DND-41 (cell line): ENCODE results near the gene TTN.

Experiments
- ATAC-seq: fragments of 200-7000 bp; cut with Tn5 transposase; 3 replicates; pipeline ENCODE4 v1.9.1; 2021; ENCODE audit warnings: low read depth; ENCODE audit not compliant: insufficient read depth
- DNase-seq: peaks from one replicate; pipeline ENCODE4 v3.0.0-alpha.2; 2020
- H2AFZ ChIP-seq: 2 replicates; pipeline ENCODE4 v1.6.0; 2012; ENCODE audit warnings: low read depth, low read length
- H3K27ac ChIP-seq: 2 replicates; pipeline ENCODE4 v1.5.1; 2012; ENCODE audit warnings: low read length, inconsistent platforms
- H3K27me3 ChIP-seq: fragments of 200-600 bp; sonication (generic); 2 replicates; pipeline ENCODE4 v1.6.0; 2012; ENCODE audit warnings: low read length, mild to moderate bottlenecking, inconsistent platforms; ENCODE audit not compliant: insufficient read depth, poor library complexity
- H3K36me3 ChIP-seq: 2 replicates; pipeline ENCODE4 v1.5.1; 2012; ENCODE audit warnings: low read length, inconsistent platforms; ENCODE audit not compliant: insufficient read depth
- H3K4me1 ChIP-seq: 2 replicates; pipeline ENCODE4 v1.5.1; 2012; ENCODE audit warnings: mild to moderate bottlenecking, low read length; ENCODE audit not compliant: insufficient read depth
- H3K4me2 ChIP-seq: 2 replicates; pipeline ENCODE4 v1.6.0; 2012; ENCODE audit warnings: mild to moderate bottlenecking, moderate library complexity, low read length, inconsistent platforms; ENCODE audit not compliant: insufficient read depth
- H3K4me3 ChIP-seq, 2 experiments: fragments of 200-600 bp in 1 of 2; shearing (Covaris generic) in 1 of 2; 2 replicates each; pipeline ENCODE4 v1.5.1; 2012 to 2016; ENCODE audit warnings: inconsistent platforms in 2 of 2, low read length in 2 of 2, mild to moderate bottlenecking in 2 of 2, low read depth in 1 of 2, moderate library complexity in 1 of 2
- H3K79me2 ChIP-seq: 2 replicates; pipeline ENCODE4 v1.6.0; 2012; ENCODE audit warnings: low read length, inconsistent platforms; ENCODE audit not compliant: insufficient read depth
- H3K9ac ChIP-seq: 2 replicates; pipeline ENCODE4 v1.6.0; 2012; ENCODE audit warnings: low read depth, mild to moderate bottlenecking, inconsistent platforms, low read length, moderate library complexity
- H3K9me3 ChIP-seq: 2 replicates; pipeline ENCODE4 v1.5.1; 2012; ENCODE audit warnings: low read length, moderate library complexity, mild to moderate bottlenecking, inconsistent platforms; ENCODE audit not compliant: insufficient read depth, severe bottlenecking
- H4K20me1 ChIP-seq: 2 replicates; pipeline ENCODE4 v1.6.0; 2012; ENCODE audit warnings: low read length; ENCODE audit not compliant: insufficient read depth
- EZH2 ChIP-seq: IDR thresholded peaks from 3 replicates; pipeline ENCODE4 v1.6.1; 2012; ENCODE audit warnings: borderline replicate concordance, low read depth, mild to moderate bottlenecking, moderate library complexity, low read length, inconsistent platforms; ENCODE audit not compliant: severe bottlenecking
- TF ChIP-seq, protein P1 (sequence below): IDR thresholded peaks from 2 replicates; pipeline ENCODE4 v1.5.1; 2012; ENCODE audit warnings: borderline replicate concordance, low read length, moderate library complexity, mild to moderate bottlenecking; ENCODE audit not compliant: poor library complexity, severe bottlenecking; ENCODE audit errors: extremely low read depth

The TTN gene

DNA sequence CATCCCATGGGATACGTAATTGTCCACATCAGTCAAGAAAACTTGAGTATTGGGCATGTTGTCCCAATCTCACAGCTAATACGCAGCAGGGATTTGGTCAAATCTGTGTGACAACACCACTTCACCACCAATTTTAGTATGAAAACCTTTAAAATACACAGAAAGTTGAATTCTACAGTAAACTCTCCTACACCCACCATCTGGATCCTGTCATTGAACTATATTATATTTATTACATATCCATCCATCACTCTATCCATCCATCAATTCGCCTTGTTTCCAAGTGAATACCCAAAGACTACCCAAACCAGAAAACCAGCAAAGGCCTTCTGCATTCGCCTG is 328.0 kb downstream of the TTN start:
- H3K4me1 ChIP-seq, result peaks cover 64% of the 10 kb centered on the region
- H3K36me3 ChIP-seq, result no peaks in the 10 kb centered on the region
- peaks cover 6% of the 10 kb centered on the region; the same call in 1 of the 2 replicates for H4K20me1 ChIP-seq
- no peak for DNase-seq
- H3K27me3 ChIP-seq, result no peaks in the 10 kb centered on the region
- no peaks in the 10 kb centered on the region for H3K9me3 ChIP-seq
- H3K9ac ChIP-seq, result peak overlapping the region; percentile 78
- H3K27ac ChIP-seq, result peak overlapping the region; percentile 95
- ATAC-seq, result no peak
- H3K4me3 ChIP-seq, result peak overlapping the region; percentile 88 to 90; a peak in 3 of 4 replicates
- peak overlapping the region; percentile 96 for H2AFZ ChIP-seq
- TF ChIP-seq EZH2, result no peak
- TF ChIP-seq, protein P1, sequence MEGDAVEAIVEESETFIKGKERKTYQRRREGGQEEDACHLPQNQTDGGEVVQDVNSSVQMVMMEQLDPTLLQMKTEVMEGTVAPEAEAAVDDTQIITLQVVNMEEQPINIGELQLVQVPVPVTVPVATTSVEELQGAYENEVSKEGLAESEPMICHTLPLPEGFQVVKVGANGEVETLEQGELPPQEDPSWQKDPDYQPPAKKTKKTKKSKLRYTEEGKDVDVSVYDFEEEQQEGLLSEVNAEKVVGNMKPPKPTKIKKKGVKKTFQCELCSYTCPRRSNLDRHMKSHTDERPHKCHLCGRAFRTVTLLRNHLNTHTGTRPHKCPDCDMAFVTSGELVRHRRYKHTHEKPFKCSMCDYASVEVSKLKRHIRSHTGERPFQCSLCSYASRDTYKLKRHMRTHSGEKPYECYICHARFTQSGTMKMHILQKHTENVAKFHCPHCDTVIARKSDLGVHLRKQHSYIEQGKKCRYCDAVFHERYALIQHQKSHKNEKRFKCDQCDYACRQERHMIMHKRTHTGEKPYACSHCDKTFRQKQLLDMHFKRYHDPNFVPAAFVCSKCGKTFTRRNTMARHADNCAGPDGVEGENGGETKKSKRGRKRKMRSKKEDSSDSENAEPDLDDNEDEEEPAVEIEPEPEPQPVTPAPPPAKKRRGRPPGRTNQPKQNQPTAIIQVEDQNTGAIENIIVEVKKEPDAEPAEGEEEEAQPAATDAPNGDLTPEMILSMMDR, result no peak
- H3K4me2 ChIP-seq, result peak overlapping the region; percentile 69
- peaks cover 66% of the 10 kb centered on the region for H3K79me2 ChIP-seq

DNA sequence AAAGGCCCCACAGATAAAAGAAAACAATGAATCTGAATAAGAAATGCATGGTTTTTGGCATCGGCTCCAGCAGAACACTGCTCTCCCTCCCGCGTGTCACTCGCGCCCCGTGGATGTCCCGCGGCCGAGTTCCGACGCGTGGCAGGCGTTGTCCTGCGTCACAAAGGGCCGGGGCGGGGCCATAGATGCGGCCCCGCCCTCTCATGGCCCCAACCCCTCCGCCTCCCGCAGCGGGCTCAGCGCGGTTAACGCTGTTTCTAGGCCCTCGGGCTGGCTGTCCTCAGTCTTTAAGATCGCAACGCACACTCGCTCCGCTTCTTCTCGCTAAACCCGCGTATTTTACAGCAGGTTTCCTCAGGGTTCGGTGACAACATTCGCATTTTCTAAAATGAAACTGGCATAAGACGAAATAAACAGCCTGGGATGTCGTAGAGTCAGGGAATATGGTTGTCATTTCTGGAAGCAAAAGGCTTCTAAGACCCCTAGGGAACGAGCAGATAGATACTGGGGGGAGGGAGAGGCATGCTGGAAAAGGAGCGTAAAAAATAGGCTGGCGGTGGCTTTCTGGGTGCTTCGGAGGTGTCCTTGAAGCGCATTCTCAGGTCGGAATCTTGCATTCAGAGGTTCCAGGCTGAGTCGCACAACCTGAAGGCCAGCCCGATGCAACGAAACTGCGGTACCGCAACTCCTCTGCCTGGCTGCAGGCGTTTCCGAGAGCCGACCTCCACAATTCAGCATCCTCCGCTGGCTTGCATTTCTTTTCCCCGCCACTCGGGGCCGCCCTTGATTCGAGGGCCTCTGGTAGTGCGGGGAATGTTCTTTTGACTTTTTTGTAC is 328.6 kb downstream of the TTN start, which contains the start of gene FKBP7:
TSS of gene FKBP7 (minus strand) at position 162 of the 836 bp plus-strand sequence. CDS start at position 61, 101 bp downstream.
- DNase-seq, result peak; percentile 84
- peak within 1 kb of the TSS; percentile 96 for H2AFZ ChIP-seq
- H4K20me1 ChIP-seq, result peaks cover 6% of the 10 kb centered on the region; the same call in 1 of the 2 replicates
- H3K4me3 ChIP-seq, result peak within 1 kb of the TSS; percentile 88 to 90
- no peaks in the 10 kb centered on the region for H3K36me3 ChIP-seq
- ATAC-seq, result peak; percentile 73
- H3K4me2 ChIP-seq, result peak within 1 kb of the TSS; percentile 69
- TF ChIP-seq, protein P1, result peak; percentile 89
- TF ChIP-seq EZH2, result no peak
- H3K9ac ChIP-seq, result peak within 1 kb of the TSS; percentile 78
- no peaks in the 10 kb centered on the region for H3K9me3 ChIP-seq
- H3K27ac ChIP-seq, result peak within 1 kb of the TSS; percentile 95
- peaks cover 59% of the 10 kb centered on the region for H3K4me1 ChIP-seq
- H3K79me2 ChIP-seq, result peaks cover 60% of the 10 kb centered on the region
- no peaks in the 10 kb centered on the region for H3K27me3 ChIP-seq

DNA sequence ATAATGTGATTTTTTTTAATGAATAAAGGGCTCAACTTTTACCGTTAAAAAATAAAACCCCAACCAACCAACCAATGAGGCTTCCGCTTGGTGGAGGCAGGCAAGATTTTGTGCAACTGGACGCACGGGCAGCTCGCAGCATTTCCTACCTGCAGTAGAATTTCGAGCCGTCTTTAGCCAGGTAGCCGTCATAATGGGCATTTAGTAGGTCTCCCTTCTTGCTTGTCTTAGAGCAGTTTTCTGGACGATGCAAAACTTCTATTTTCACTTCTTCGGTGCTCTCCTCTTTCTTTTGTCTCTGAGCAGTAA is 329.1 kb downstream of the TTN start:
- Histone ChIP-seq H2AFZ (peak overlapping the region; percentile 96), H3K4me1 (peaks cover 54% of the 10 kb centered on the region), H3K36me3 (no peaks in the 10 kb centered on the region), H3K4me3 (peak overlapping the region; percentile 88 to 90), H3K27me3 (no peaks in the 10 kb centered on the region), H3K27ac (peak overlapping the region; percentile 95), H3K9ac (peak overlapping the region; percentile 78), H3K79me2 (peaks cover 54% of the 10 kb centered on the region), H3K4me2 (peak overlapping the region; percentile 69), H4K20me1 (peaks cover 6% of the 10 kb centered on the region; the same call in 1 of the 2 replicates), H3K9me3 (no peaks in the 10 kb centered on the region)
- DNase-seq (no peak), ATAC-seq (no peak)
- TF ChIP-seq, protein P1, result no peak
- TF ChIP-seq EZH2, result no peak
